ENCODE results near the gene INPP4B. TPM values are rescaled to one million over a fixed set of nuclear protein-coding genes. Genes with fewer than 3 reads are reported as not detected.

Gene INPP4B
- total RNA-seq, 1 experiment from 2014 or later, result 14.3 TPM

- no peaks in the 10 kb centered on the region for H3K79me2 ChIP-seq (ENCODE audit: insufficient read depth, low read length)
- H3K4me3 ChIP-seq (replicated peaks in 1 of 2; ENCODE audit: low read depth in 1 of 2, low read length in 2 of 2), result no peak overlapping the region
- no peak overlapping the region for H3K9ac ChIP-seq (ENCODE audit: low read length)
- no peaks in the 10 kb centered on the region for H4K20me1 ChIP-seq (ENCODE audit: insufficient read depth)
- no peaks in the 10 kb centered on the region for H3K27me3 ChIP-seq (ENCODE audit: insufficient read depth, low read length)
- no peaks in the 10 kb centered on the region for H3K4me1 ChIP-seq (ENCODE audit: control insufficient read depth in 1 of 2, insufficient read depth in 2 of 2, low read length in 2 of 2)
- RAD21 ChIA-PET (ENCODE audit: low non-redundant PET in 1 of 2, low total read pairs in 2 of 2, uncharacterized antibody in 2 of 2, unreplicated experiment in 2 of 2), result no interaction called here
- POLR2A ChIA-PET, result no interaction called here
- H3K27ac ChIP-seq (ENCODE audit: low read depth, low read length), result no peak overlapping the region
- TF ChIP-seq CEBPB (IDR thresholded peaks at IDR 0.05; ENCODE audit: low read depth), result no peak
- no peak for TF ChIP-seq ZNF274 (IDR thresholded peaks at IDR 0.05; ENCODE audit: low read depth, low read length)
- TF ChIP-seq CTCF (IDR thresholded peaks at IDR 0.05 in 2 of 3, conservative IDR thresholded peaks at IDR 0.05 in 1 of 3; ENCODE audit: borderline replicate concordance in 1 of 3, insufficient read depth in 1 of 3, low read depth in 2 of 3, low read length in 2 of 3), result no peak
- no peak for TF ChIP-seq SP1 (IDR thresholded peaks at IDR 0.05; ENCODE audit: low read depth)
- TF ChIP-seq POLR2A (IDR thresholded peaks at IDR 0.05; ENCODE audit: borderline replicate concordance, extremely low read depth, insufficient read depth, insufficient read length), result no peak
- no peak for TF ChIP-seq CBX3 (IDR thresholded peaks at IDR 0.05; ENCODE audit: low read depth)
- TF ChIP-seq EZH2phosphoT487 (IDR thresholded peaks at IDR 0.05; ENCODE audit: borderline replicate concordance), result no peak
- TF ChIP-seq FOSL1 (IDR thresholded peaks at IDR 0.05; ENCODE audit: low read depth), result no peak
- no peak for TF ChIP-seq ZFX (IDR thresholded peaks at IDR 0.05)
- no peak for TF ChIP-seq YY1 (IDR thresholded peaks at IDR 0.05; ENCODE audit: extremely low read depth, insufficient replicate concordance, low read depth, low read length)
- no peak for TF ChIP-seq JUND (IDR thresholded peaks at IDR 0.05)
- no peak for TF ChIP-seq EGR1 (IDR thresholded peaks at IDR 0.05; ENCODE audit: low read depth)
- no peak for TF ChIP-seq EZH2 (IDR thresholded peaks at IDR 0.05)
- TF ChIP-seq, protein P1, sequence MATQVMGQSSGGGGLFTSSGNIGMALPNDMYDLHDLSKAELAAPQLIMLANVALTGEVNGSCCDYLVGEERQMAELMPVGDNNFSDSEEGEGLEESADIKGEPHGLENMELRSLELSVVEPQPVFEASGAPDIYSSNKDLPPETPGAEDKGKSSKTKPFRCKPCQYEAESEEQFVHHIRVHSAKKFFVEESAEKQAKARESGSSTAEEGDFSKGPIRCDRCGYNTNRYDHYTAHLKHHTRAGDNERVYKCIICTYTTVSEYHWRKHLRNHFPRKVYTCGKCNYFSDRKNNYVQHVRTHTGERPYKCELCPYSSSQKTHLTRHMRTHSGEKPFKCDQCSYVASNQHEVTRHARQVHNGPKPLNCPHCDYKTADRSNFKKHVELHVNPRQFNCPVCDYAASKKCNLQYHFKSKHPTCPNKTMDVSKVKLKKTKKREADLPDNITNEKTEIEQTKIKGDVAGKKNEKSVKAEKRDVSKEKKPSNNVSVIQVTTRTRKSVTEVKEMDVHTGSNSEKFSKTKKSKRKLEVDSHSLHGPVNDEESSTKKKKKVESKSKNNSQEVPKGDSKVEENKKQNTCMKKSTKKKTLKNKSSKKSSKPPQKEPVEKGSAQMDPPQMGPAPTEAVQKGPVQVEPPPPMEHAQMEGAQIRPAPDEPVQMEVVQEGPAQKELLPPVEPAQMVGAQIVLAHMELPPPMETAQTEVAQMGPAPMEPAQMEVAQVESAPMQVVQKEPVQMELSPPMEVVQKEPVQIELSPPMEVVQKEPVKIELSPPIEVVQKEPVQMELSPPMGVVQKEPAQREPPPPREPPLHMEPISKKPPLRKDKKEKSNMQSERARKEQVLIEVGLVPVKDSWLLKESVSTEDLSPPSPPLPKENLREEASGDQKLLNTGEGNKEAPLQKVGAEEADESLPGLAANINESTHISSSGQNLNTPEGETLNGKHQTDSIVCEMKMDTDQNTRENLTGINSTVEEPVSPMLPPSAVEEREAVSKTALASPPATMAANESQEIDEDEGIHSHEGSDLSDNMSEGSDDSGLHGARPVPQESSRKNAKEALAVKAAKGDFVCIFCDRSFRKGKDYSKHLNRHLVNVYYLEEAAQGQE (IDR thresholded peaks at IDR 0.05; ENCODE audit: low read depth), result no peak
- no peak for TF ChIP-seq ELF1 (IDR thresholded peaks at IDR 0.05; ENCODE audit: borderline replicate concordance, low read depth)
- TF ChIP-seq SIN3A (IDR thresholded peaks at IDR 0.05; ENCODE audit: low read depth), result no peak
- TF ChIP-seq SRF (IDR thresholded peaks at IDR 0.05; ENCODE audit: low read depth), result no peak
- no peak for TF ChIP-seq ATF3 (IDR thresholded peaks at IDR 0.05)
- ATAC-seq (no peak), DNase-seq (ENCODE audit: low read depth, low spot score) (no peak)
- no peaks in the 10 kb centered on the region for H3K36me3 ChIP-seq (ENCODE audit: control insufficient read depth in 1 of 2, insufficient read depth in 2 of 2, low read length in 2 of 2)
- no peak overlapping the region for H3K4me2 ChIP-seq (ENCODE audit: low read length)
- CTCF ChIA-PET, result interaction anchor here (1.2 kb wide), 1 partner anchor 412 kb away, joined by 3 read pairs; no protein-coding TSS in a partner anchor
- BruUV-seq (replicated peaks), result no TSS peak
- intact Hi-C loops (cut with micrococcal nuclease), result no loop called here
- H3K9me3 ChIP-seq (ENCODE audit: control insufficient read depth in 1 of 2, insufficient read depth in 1 of 2, low read depth in 1 of 2, low read length in 2 of 2), result no peaks in the 10 kb centered on the region
- no peak overlapping the region for H2AFZ ChIP-seq (ENCODE audit: low read depth, low read length, poor library complexity, severe bottlenecking)
- no peaks in the 10 kb centered on the region for H3K9me2 ChIP-seq (ENCODE audit: insufficient read depth)
Observed at GRCh38 chr4:142307857-142308256, 538.2 kb downstream of the INPP4B start.
